Measurements from ENCODE around the gene DNAH1.
"Not testable (repeated sequence)": the region's sequence is repeated elsewhere in the genome, so short reads cannot be mapped to it uniquely, and the experiment has no call there.

Gene DNAH1

DNA sequence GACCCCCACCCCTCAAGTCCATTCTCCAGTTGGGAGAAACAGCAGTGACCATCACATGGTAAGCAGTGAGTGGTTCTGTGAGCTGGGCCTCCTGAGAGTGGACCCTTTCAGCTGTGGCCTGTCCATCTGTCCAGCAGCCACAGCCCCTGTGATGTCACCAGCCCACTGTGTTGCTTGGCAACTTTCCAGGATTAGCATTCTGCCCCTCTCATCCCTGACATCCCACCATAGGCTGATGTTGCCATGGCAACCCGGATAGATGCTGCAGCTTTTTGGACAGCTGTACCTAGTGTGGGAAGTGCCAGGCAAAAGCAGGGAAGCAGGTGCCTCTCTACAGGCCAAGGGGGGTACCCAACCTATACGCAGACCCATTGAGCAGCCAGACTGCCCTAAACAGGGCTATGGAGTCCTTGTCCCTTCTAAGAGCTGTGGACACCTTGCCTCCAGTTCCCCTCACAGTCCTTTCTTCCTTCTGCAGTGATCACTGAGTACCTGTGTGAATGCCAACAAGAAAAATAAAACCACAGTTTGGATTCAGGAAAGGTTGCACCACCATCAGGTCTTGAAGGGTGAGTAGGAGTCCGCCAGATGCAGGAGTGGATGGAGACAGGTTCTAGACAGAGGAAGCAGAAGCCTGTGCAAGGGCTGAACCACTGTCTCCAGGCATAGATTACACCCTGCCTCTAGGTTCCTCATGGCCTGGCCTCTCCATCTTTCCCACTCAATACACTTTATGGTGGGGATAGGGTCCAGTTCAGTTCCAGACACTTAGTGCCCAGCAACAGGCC, at the start of gene DNAH1:
Gene DNAH1 (plus strand): TSS at position 343 of the 788 bp plus-strand sequence. CDS start 6,124 bp downstream, outside the sequence.
- H3K4me3 ChIP-seq (ENCODE audit: low read length) = no peak within 1 kb of the TSS
- no peak for DNase-seq (ENCODE audit: low read depth)
- TF ChIP-seq, protein P1, sequence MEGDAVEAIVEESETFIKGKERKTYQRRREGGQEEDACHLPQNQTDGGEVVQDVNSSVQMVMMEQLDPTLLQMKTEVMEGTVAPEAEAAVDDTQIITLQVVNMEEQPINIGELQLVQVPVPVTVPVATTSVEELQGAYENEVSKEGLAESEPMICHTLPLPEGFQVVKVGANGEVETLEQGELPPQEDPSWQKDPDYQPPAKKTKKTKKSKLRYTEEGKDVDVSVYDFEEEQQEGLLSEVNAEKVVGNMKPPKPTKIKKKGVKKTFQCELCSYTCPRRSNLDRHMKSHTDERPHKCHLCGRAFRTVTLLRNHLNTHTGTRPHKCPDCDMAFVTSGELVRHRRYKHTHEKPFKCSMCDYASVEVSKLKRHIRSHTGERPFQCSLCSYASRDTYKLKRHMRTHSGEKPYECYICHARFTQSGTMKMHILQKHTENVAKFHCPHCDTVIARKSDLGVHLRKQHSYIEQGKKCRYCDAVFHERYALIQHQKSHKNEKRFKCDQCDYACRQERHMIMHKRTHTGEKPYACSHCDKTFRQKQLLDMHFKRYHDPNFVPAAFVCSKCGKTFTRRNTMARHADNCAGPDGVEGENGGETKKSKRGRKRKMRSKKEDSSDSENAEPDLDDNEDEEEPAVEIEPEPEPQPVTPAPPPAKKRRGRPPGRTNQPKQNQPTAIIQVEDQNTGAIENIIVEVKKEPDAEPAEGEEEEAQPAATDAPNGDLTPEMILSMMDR (conservative IDR thresholded peaks at IDR 0.05; ENCODE audit: low read depth, low read length) = no peak

DNA sequence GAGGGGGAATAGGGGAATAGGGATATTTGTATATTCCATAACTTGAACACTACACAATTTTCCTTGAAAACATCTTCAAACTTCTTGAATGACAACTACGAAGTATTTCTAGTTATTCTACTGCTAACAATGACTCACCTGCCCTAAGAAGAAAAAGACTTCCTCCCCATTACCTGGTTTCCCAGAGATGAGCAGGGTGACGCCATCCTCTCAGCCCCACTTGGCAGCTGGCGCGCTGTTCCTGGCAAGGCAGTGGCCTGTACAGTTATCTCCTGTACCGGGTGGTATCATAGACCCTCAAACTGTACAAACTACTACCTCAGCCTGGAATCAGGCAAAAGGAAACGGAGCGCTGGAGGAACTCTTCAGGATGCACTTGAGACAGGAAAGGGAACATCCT, 48.1 kb upstream of the DNAH1 start:
- no peak for DNase-seq (ENCODE audit: low read depth)
- TF ChIP-seq, protein P1 (conservative IDR thresholded peaks at IDR 0.05; ENCODE audit: low read depth, low read length) = no peak
- no peak overlapping the region for H3K4me3 ChIP-seq (ENCODE audit: low read length)

DNA sequence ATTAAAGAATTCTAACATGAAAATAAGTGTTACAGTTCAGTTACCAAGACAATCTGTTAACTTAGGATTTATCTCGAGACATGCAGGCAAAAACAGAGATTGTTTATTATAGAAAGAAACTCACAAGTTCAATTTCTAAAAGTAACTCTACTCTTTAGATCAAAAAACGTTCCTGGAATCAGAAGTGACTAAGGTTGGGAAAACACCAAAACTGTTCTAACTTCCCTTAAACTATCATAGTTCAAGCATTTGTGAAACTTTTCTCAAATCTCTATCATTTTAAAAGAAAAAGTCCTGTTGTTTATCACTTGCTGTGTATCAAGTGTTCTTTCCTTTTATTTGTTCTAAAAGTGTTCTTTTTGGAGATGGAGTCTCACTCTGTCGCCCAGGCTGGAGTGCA, 46.3 kb upstream of the DNAH1 start:
- no peak for DNase-seq (ENCODE audit: low read depth)
- H3K4me3 ChIP-seq (ENCODE audit: low read length) = no peak overlapping the region
- TF ChIP-seq, protein P1 (conservative IDR thresholded peaks at IDR 0.05; ENCODE audit: low read depth, low read length) = no peak

DNA sequence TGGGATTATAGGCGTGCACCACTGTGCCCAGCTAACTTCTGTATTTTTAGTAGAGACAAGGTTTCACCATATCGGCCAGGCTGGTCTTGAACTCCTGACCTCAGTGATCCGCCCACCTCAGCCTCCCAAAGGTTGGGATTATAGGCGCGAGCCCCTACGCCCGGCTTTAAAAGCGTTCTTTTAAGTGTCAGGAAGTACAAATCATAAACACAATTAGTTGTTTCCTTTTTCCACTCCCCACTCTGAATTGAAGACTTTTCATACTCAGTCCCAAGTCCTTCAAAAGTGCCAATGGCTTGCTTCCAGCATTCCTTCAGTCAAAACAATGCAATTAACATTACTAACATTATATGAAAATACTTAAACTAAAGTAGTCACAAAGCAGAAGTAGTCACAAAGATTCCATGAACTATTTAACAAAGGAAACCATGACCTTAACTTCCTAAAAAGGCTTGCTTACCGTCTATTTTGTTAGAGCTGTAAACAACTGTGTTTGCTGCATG, 45.8 kb upstream of the DNAH1 start:
- no peak overlapping the region for H3K4me3 ChIP-seq (ENCODE audit: low read length)
- no peak for DNase-seq (ENCODE audit: low read depth)
- TF ChIP-seq, protein P1 (conservative IDR thresholded peaks at IDR 0.05; ENCODE audit: low read depth, low read length) = no peak

DNA sequence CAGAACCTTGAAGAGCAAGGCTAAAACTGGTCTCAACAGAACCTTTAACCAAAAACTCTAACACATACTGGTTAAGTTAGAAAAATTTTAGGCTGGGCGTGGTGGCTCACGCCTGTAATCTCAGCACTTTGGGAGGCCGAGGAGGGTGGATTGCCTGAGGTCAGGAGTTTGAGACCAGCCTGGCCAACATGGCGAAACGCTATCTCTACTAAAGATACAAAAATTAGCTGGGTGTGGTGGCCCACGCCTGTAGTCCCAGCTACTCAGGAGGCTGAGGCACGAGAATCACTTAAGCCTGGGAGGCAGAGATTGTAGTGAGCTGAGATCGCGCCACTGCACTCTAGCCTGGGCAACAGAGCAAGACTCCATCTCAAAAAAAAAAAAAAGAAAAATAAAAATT, 43.9 kb upstream of the DNAH1 start:
- not testable (repeated sequence) for H3K4me3 ChIP-seq (ENCODE audit: low read length)

DNA sequence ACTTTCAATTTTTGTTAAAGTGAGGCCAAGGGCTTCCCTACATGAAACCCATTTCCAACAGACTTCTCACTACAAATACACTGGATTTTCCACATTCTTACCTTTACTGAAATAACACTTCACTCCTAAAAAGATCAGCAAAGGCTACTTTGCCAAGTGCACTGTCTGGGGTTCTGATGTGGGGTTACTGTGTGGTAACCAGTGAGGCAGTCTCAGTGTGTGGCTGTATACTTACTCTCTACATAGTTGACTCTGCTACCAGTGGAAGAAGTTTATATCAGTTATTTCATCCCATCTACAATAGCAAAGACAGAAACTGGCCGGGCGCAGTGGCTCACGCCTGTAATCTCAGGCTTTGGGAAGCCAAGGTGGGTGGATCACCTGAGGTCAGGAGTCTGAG, 43.3 kb upstream of the DNAH1 start:
- TF ChIP-seq, protein P1 (conservative IDR thresholded peaks at IDR 0.05; ENCODE audit: low read depth, low read length) = no peak
- no peak for DNase-seq (ENCODE audit: low read depth)
- H3K4me3 ChIP-seq (ENCODE audit: low read length) = no peak overlapping the region

More for the DNA sequence above, 43.9 kb upstream of the DNAH1 start:
- DNase-seq (ENCODE audit: low read depth) = not testable (repeated sequence)

DNA sequence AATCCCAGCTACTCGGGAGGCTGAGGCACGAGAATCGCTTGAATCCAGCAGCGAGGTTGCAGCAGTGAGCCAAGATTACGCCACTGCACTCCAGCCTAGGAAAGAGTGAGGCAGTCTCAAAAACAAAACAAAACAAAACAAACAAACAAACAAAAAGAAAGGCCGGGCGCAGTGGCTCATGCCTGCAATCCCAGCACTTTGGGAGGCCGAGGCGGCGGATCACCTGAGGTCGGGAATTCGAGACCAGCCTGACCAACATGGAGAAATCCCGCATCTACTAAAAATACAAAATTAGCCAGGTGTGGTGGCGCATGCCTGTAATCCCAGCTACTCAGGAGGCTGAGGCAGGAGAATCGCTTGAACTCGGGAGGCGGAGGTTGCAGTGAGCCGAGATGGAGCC, 41.3 kb upstream of the DNAH1 start:
- H3K4me3 ChIP-seq (ENCODE audit: low read length); DNase-seq (ENCODE audit: low read depth): not testable (repeated sequence)

Data from retinal pigment epithelial cell (primary cell).